Neural progenitor cell (in vitro differentiated cells): ENCODE data around the gene SLC25A48. TPM values are rescaled to one million over a fixed set of nuclear protein-coding genes. Genes with fewer than 3 reads are reported as not detected.

ENCODE experiments used
- DNase-seq: peaks from one replicate; pipeline ENCODE4 v3.0.0-alpha.2; 2016; ENCODE audit warnings: low spot score
- H2AFZ ChIP-seq: fragments of 200-600 bp; sonication (generic); replicated peaks from 2 replicates; pipeline ENCODE4 v1.6.1; 2016; ENCODE audit warnings: antibody characterized with exemption
- H3F3A ChIP-seq: fragments of 200-600 bp; sonication (generic); 2 replicates; pipeline ENCODE4 v1.6.1; 2016; ENCODE audit warnings: antibody characterized with exemption, low read depth
- H3K27ac ChIP-seq: fragments of 200-600 bp; sonication (generic); 2 replicates; pipeline ENCODE4 v1.5.1; 2016; ENCODE audit warnings: mild to moderate bottlenecking
- H3K27me3 ChIP-seq: fragments of 200-600 bp; sonication (generic); 2 replicates; pipeline ENCODE4 v1.6.1; 2016; ENCODE audit warnings: mild to moderate bottlenecking, moderate library complexity
- H3K36me3 ChIP-seq: fragments of 200-600 bp; sonication (generic); 2 replicates; pipeline ENCODE4 v1.5.1; 2016
- H3K4me1 ChIP-seq: fragments of 200-600 bp; sonication (generic); 2 replicates; pipeline ENCODE4 v1.6.1; 2016; ENCODE audit warnings: mixed run types
- H3K4me2 ChIP-seq: fragments of 200-600 bp; sonication (generic); 2 replicates; pipeline ENCODE4 v1.6.1; 2016
- H3K4me3 ChIP-seq: fragments of 200-600 bp; sonication (generic); 2 replicates; pipeline ENCODE4 v1.5.1; 2016
- H3K79me2 ChIP-seq: fragments of 200-600 bp; sonication (generic); 2 replicates; pipeline ENCODE4 v1.6.1; 2016; ENCODE audit warnings: low read depth
- H3K9ac ChIP-seq: fragments of 200-600 bp; sonication (generic); 2 replicates; pipeline ENCODE4 v1.6.1; 2016
- H3K9me3 ChIP-seq: fragments of 200-600 bp; sonication (generic); 2 replicates; pipeline ENCODE4 v1.5.1; 2016; ENCODE audit warnings: low read depth
- H4K20me1 ChIP-seq: fragments of 200-600 bp; sonication (generic); 2 replicates; pipeline ENCODE4 v1.6.1; 2016; ENCODE audit warnings: low read depth
- H3K27ac Mint-ChIP-seq: 3 replicates; pipeline ENCODE4 v1.8.0; 2021; ENCODE audit warnings: mixed read lengths
- H3K27me3 Mint-ChIP-seq: 2 replicates; pipeline ENCODE4 v1.8.0; 2022; ENCODE audit warnings: low read depth, mild to moderate bottlenecking, inconsistent platforms, moderate library complexity, mixed read lengths; ENCODE audit not compliant: insufficient read depth
- H3K36me3 Mint-ChIP-seq: 3 replicates; pipeline ENCODE4 v1.8.0; 2021; ENCODE audit warnings: mixed read lengths
- H3K4me1 Mint-ChIP-seq: 3 replicates; pipeline ENCODE4 v1.8.0; 2021; ENCODE audit warnings: mixed read lengths
- H3K4me3 Mint-ChIP-seq: 3 replicates; pipeline ENCODE4 v1.8.0; 2021; ENCODE audit warnings: mild to moderate bottlenecking, moderate library complexity, mixed read lengths
- H3K9me3 Mint-ChIP-seq: 3 replicates; pipeline ENCODE4 v1.8.0; 2020; ENCODE audit warnings: mixed read lengths
- CTCF ChIP-seq: fragments of 200-600 bp; sonication (generic); IDR thresholded peaks from 2 replicates; pipeline ENCODE4 v1.5.1; 2017; ENCODE audit warnings: antibody characterized with exemption, mild to moderate bottlenecking
- EZH2 ChIP-seq: fragments of 200-600 bp; sonication (generic); IDR thresholded peaks from 2 replicates; pipeline ENCODE4 v1.6.1; 2017; ENCODE audit warnings: antibody characterized with exemption, mild to moderate bottlenecking, moderate library complexity
- EZH2phosphoT487 ChIP-seq: fragments of 200-600 bp; sonication (generic); IDR thresholded peaks from 2 replicates; pipeline ENCODE4 v1.6.1; 2017; ENCODE audit warnings: antibody characterized with exemption
- total RNA-seq: library from RNA; depleted of rRNA; stranded (reverse); fragments of >200 nt; gene quantifications from 2 replicates; pipeline ENCODE4 v1.2.3, GENCODE V29; 2015; ENCODE audit warnings: low replicate concordance

Gene SLC25A48
- total RNA-seq, 1 donor from 2014 or later: not detected

GRCh38 chr5:135850231-135850630 lies 15.8 kb downstream of the SLC25A48 start:
- H3K36me3 Mint-ChIP-seq: no peaks in the 10 kb centered on the region
- no peak overlapping the region for H3K4me3 Mint-ChIP-seq
- Histone ChIP-seq H3F3A (no peaks in the 10 kb centered on the region), H3K9me3 (no peaks in the 10 kb centered on the region), H2AFZ (no peak overlapping the region), H3K79me2 (no peaks in the 10 kb centered on the region), H3K4me2 (no peak overlapping the region), H3K27me3 (no peaks in the 10 kb centered on the region), H3K4me1 (no peaks in the 10 kb centered on the region), H3K9ac (no peak overlapping the region), H3K36me3 (no peaks in the 10 kb centered on the region), H4K20me1 (no peaks in the 10 kb centered on the region), H3K27ac (no peak overlapping the region), H3K4me3 (no peak overlapping the region)
- TF ChIP-seq EZH2 (no peak), EZH2phosphoT487 (no peak), CTCF (no peak)
- peaks cover 3% of the 10 kb centered on the region for H3K27me3 Mint-ChIP-seq
- DNase-seq: no peak
- H3K9me3 Mint-ChIP-seq: peaks cover 9% of the 10 kb centered on the region
- H3K27ac Mint-ChIP-seq: no peak overlapping the region
- no peaks in the 10 kb centered on the region for H3K4me1 Mint-ChIP-seq

GRCh38 chr5:135850671-135851070 lies 16.2 kb downstream of the SLC25A48 start:
- TF ChIP-seq CTCF (no peak), EZH2phosphoT487 (no peak), EZH2 (no peak)
- Histone ChIP-seq H3K27ac (no peak overlapping the region), H3K9ac (no peak overlapping the region), H3K27me3 (no peaks in the 10 kb centered on the region), H3K79me2 (no peaks in the 10 kb centered on the region), H4K20me1 (no peaks in the 10 kb centered on the region), H2AFZ (no peak overlapping the region), H3K4me2 (no peak overlapping the region), H3K9me3 (no peaks in the 10 kb centered on the region), H3K36me3 (no peaks in the 10 kb centered on the region), H3K4me1 (no peaks in the 10 kb centered on the region), H3F3A (no peaks in the 10 kb centered on the region), H3K4me3 (no peak overlapping the region)
- no peak overlapping the region for H3K4me3 Mint-ChIP-seq
- no peaks in the 10 kb centered on the region for H3K36me3 Mint-ChIP-seq
- H3K4me1 Mint-ChIP-seq: no peaks in the 10 kb centered on the region
- no peak overlapping the region for H3K27ac Mint-ChIP-seq
- peaks cover 9% of the 10 kb centered on the region for H3K9me3 Mint-ChIP-seq
- no peak for DNase-seq
- H3K27me3 Mint-ChIP-seq: peaks cover 3% of the 10 kb centered on the region

GRCh38 chr5:135851186-135851914 lies 16.9 kb downstream of the SLC25A48 start:
- no peaks in the 10 kb centered on the region for H3K36me3 Mint-ChIP-seq
- H3K27ac ChIP-seq: no peak overlapping the region
- no peaks in the 10 kb centered on the region for H4K20me1 ChIP-seq
- peaks cover 9% of the 10 kb centered on the region for H3K9me3 Mint-ChIP-seq
- no peaks in the 10 kb centered on the region for H3K4me1 ChIP-seq
- H3K4me1 Mint-ChIP-seq: no peaks in the 10 kb centered on the region
- no peaks in the 10 kb centered on the region for H3F3A ChIP-seq
- H3K27me3 ChIP-seq: no peaks in the 10 kb centered on the region
- no peak overlapping the region for H2AFZ ChIP-seq
- H3K4me3 Mint-ChIP-seq: no peak overlapping the region
- no peak for TF ChIP-seq EZH2
- no peak for TF ChIP-seq EZH2phosphoT487
- no peaks in the 10 kb centered on the region for H3K36me3 ChIP-seq
- no peaks in the 10 kb centered on the region for H3K79me2 ChIP-seq
- no peak overlapping the region for H3K27ac Mint-ChIP-seq
- H3K4me2 ChIP-seq: no peak overlapping the region
- H3K4me3 ChIP-seq: no peak overlapping the region
- peaks cover 3% of the 10 kb centered on the region for H3K27me3 Mint-ChIP-seq
- H3K9me3 ChIP-seq: no peaks in the 10 kb centered on the region
- no peak for DNase-seq
- H3K9ac ChIP-seq: no peak overlapping the region
